ENCODE results near the gene EIF1AD.

- TF ChIP-seq, protein P1, sequence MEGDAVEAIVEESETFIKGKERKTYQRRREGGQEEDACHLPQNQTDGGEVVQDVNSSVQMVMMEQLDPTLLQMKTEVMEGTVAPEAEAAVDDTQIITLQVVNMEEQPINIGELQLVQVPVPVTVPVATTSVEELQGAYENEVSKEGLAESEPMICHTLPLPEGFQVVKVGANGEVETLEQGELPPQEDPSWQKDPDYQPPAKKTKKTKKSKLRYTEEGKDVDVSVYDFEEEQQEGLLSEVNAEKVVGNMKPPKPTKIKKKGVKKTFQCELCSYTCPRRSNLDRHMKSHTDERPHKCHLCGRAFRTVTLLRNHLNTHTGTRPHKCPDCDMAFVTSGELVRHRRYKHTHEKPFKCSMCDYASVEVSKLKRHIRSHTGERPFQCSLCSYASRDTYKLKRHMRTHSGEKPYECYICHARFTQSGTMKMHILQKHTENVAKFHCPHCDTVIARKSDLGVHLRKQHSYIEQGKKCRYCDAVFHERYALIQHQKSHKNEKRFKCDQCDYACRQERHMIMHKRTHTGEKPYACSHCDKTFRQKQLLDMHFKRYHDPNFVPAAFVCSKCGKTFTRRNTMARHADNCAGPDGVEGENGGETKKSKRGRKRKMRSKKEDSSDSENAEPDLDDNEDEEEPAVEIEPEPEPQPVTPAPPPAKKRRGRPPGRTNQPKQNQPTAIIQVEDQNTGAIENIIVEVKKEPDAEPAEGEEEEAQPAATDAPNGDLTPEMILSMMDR (conservative IDR thresholded peaks at IDR 0.05; ENCODE audit: low read length) = no peak
- no peak for TF ChIP-seq EZH2phosphoT487 (IDR thresholded peaks at IDR 0.05; ENCODE audit: borderline replicate concordance)
Measured at GRCh38 chr11:66014804-66015453, 13.0 kb upstream of the EIF1AD start.

Data from Loucy (cell line).